ENCODE results near the gene GPR55.

The GPR55 gene

GRCh38 chr2:230879271-230879882 is 45.7 kb downstream of the GPR55 start:
- Histone ChIP-seq H3K27me3 (ENCODE audit: control insufficient read depth, insufficient read depth, low read length) (no peaks in the 10 kb centered on the region), H3K36me3 (ENCODE audit: control insufficient read depth, insufficient read depth, low read length) (peaks cover 45% of the 10 kb centered on the region), H3K4me3 (ENCODE audit: low read length) (no peak overlapping the region), H3K27ac (ENCODE audit: low read length) (no peak overlapping the region), H3K9me3 (ENCODE audit: control insufficient read depth, insufficient read depth, low read length) (no peaks in the 10 kb centered on the region), H3K4me1 (ENCODE audit: control insufficient read depth, insufficient read depth, low read length) (peaks cover 1% of the 10 kb centered on the region; the same call in 1 of the 2 replicates)
- no CpG with 5 or more reads among the region's 11 CpGs for WGBS (ENCODE audit: insufficient coverage, insufficient read length)
- DNase-seq (ENCODE audit: low read depth, low spot score), result no peak

DNA sequence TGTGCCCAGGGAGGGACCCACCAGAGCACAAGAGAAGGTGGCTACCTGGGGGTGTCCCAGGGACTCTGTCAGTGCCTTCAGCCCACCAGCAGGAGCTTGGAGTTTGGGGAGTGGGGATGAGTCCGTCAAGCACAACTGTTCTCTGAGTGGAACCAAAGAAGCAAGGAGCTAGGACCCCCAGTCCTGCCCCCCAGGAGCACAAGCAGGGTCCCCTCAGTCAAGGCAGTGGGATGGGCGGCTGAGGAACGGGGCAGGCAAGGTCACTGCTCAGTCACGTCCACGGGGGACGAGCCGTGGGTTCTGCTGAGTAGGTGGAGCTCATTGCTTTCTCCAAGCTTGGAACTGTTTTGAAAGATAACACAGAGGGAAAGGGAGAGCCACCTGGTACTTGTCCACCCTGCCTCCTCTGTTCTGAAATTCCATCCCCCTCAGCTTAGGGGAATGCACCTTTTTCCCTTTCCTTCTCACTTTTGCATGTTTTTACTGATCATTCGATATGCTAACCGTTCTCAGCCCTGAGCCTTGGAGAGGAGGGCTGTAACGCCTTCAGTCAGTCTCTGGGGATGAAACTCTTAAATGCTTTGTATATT is 46.3 kb downstream of the GPR55 start:
- H3K9me3 ChIP-seq (ENCODE audit: control insufficient read depth, insufficient read depth, low read length), result no peaks in the 10 kb centered on the region
- H3K27ac ChIP-seq (ENCODE audit: low read length), result no peak overlapping the region
- peaks cover 52% of the 10 kb centered on the region for H3K36me3 ChIP-seq (ENCODE audit: control insufficient read depth, insufficient read depth, low read length)
- WGBS (ENCODE audit: insufficient coverage, insufficient read length), result no CpG with 5 or more reads among the region's 10 CpGs
- no peak for DNase-seq (ENCODE audit: low read depth, low spot score)
- peaks cover 1% of the 10 kb centered on the region; the same call in 1 of the 2 replicates for H3K4me1 ChIP-seq (ENCODE audit: control insufficient read depth, insufficient read depth, low read length)
- no peaks in the 10 kb centered on the region for H3K27me3 ChIP-seq (ENCODE audit: control insufficient read depth, insufficient read depth, low read length)
- H3K4me3 ChIP-seq (ENCODE audit: low read length), result no peak overlapping the region

DNA sequence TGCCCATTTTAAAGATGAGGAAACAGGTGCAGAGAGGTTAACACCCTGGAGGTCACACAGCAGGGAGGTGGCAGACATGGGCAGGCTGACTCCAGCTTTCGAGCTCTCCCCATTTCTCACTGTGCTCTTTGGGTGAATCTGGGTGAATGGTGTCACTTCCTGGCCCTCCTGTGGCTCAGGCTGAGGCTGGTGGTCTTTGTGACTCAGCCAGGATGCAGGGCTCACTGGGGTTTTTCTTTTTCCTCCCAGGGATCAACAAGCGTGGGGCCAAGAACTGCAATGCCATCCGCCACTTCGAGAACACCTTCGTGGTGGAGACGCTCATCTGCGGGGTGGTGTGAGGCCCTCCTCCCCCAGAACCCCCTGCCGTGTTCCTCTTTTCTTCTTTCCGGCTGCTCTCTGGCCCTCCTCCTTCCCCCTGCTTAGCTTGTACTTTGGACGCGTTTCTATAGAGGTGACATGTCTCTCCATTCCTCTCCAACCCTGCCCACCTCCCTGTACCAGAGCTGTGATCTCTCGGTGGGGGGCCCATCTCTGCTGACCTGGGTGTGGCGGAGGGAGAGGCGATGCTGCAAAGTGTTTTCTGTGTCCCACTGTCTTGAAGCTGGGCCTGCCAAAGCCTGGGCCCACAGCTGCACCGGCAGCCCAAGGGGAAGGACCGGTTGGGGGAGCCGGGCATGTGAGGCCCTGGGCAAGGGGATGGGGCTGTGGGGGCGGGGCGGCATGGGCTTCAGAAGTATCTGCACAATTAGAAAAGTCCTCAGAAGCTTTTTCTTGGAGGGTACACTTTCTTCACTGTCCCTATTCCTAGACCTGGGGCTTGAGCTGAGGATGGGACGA is 47.1 kb downstream of the GPR55 start:
- DNase-seq (ENCODE audit: low read depth, low spot score), result no peak
- no peaks in the 10 kb centered on the region for H3K27me3 ChIP-seq (ENCODE audit: control insufficient read depth, insufficient read depth, low read length)
- peaks cover 1% of the 10 kb centered on the region; the same call in 1 of the 2 replicates for H3K4me1 ChIP-seq (ENCODE audit: control insufficient read depth, insufficient read depth, low read length)
- H3K9me3 ChIP-seq (ENCODE audit: control insufficient read depth, insufficient read depth, low read length), result no peaks in the 10 kb centered on the region
- no CpG with 5 or more reads among the region's 20 CpGs for WGBS (ENCODE audit: insufficient coverage, insufficient read length)
- no peak overlapping the region for H3K27ac ChIP-seq (ENCODE audit: low read length)
- peaks cover 53% of the 10 kb centered on the region for H3K36me3 ChIP-seq (ENCODE audit: control insufficient read depth, insufficient read depth, low read length)
- H3K4me3 ChIP-seq (ENCODE audit: low read length), result no peak overlapping the region

- no CpG with 5 or more reads among the region's 27 CpGs for WGBS (ENCODE audit: insufficient coverage, insufficient read length)
- Histone ChIP-seq H3K36me3 (ENCODE audit: control insufficient read depth, insufficient read depth, low read length) (peaks cover 53% of the 10 kb centered on the region), H3K27ac (ENCODE audit: low read length) (no peak overlapping the region), H3K4me1 (ENCODE audit: control insufficient read depth, insufficient read depth, low read length) (peaks cover 1% of the 10 kb centered on the region; the same call in 1 of the 2 replicates), H3K27me3 (ENCODE audit: control insufficient read depth, insufficient read depth, low read length) (no peaks in the 10 kb centered on the region), H3K4me3 (ENCODE audit: low read length) (no peak overlapping the region), H3K9me3 (ENCODE audit: control insufficient read depth, insufficient read depth, low read length) (no peaks in the 10 kb centered on the region)
- DNase-seq (ENCODE audit: low read depth, low spot score), result no peak
Observed at GRCh38 chr2:230877116-230877758, 47.8 kb downstream of the GPR55 start.

DNA sequence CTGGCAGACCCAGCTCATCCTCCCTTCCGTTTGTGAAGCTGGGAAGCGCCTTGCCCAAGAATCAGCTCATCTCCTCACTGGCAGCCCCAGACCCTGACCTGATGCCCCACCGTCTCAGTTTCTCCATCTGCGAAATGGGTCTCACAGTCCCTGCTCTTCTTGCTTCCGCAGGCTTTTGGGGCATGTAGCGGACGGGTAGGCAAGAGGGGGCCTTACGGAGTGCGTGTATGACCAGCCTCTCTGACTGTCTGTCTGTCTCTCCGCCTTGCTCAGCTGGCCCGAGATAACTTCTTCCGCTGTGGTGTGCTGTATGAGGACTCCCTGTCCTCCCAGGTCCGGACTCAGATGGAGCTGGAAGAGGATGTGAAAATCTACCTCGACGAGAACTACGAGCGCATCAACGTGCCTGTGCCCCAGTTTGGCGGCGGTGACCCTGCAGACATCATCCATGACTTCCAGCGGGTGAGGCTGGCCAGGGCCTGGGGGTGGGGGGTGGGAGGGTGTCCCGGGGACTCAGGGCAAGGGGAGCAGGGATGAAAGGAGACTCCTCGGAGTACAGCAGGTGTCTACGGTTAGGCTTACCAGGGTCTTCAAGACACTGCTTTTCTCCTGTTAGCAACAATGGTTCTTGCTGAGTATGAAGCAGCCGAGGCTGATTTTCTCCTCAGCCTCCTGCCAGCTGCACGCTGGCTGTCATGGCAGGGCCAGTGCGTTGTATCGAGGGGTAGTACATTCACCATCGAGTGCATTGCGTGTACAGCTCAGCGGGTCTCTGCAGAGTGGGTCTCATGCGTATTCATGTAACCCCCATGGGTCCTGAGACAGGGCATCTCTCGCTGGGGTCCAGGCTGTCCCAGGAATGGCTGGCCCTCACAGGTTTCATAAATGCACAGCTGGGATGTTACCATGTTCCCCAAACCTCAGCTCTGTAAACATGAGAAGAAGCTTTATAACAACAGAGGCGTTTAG is 49.4 kb downstream of the GPR55 start:
- Histone ChIP-seq H3K36me3 (ENCODE audit: control insufficient read depth, insufficient read depth, low read length) (peaks cover 53% of the 10 kb centered on the region), H3K27ac (ENCODE audit: low read length) (no peak overlapping the region), H3K4me1 (ENCODE audit: control insufficient read depth, insufficient read depth, low read length) (peaks cover 6% of the 10 kb centered on the region), H3K9me3 (ENCODE audit: control insufficient read depth, insufficient read depth, low read length) (no peaks in the 10 kb centered on the region), H3K27me3 (ENCODE audit: control insufficient read depth, insufficient read depth, low read length) (no peaks in the 10 kb centered on the region), H3K4me3 (ENCODE audit: low read length) (no peak overlapping the region)
- WGBS (ENCODE audit: insufficient coverage, insufficient read length), result no CpG with 5 or more reads among the region's 34 CpGs
- DNase-seq (ENCODE audit: low read depth, low spot score), result no peak

DNA sequence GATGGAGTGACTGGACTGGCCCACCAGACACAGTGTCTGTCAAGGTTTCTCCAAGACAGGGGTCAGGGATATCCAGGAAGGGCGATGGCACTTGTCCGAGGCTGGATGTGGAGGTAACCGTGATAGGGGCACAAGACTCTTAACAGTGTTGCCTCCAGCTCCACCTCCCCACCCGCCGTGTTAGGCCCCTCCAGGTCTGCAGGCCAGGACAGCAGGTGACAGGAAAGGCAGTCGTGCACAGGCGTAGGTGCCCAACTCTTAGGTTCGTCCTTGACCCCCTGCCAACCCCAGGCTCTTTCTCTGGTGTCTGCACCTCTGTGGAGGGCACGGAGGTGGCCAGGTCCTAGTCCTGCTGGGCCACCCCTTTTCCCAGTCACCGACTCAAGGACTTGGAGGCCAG is 50.2 kb downstream of the GPR55 start:
- Histone ChIP-seq H3K4me1 (ENCODE audit: control insufficient read depth, insufficient read depth, low read length) (peaks cover 13% of the 10 kb centered on the region), H3K27ac (ENCODE audit: low read length) (no peak overlapping the region)
- WGBS (ENCODE audit: insufficient coverage, insufficient read length), result no CpG with 5 or more reads among the region's 10 CpGs

DNA sequence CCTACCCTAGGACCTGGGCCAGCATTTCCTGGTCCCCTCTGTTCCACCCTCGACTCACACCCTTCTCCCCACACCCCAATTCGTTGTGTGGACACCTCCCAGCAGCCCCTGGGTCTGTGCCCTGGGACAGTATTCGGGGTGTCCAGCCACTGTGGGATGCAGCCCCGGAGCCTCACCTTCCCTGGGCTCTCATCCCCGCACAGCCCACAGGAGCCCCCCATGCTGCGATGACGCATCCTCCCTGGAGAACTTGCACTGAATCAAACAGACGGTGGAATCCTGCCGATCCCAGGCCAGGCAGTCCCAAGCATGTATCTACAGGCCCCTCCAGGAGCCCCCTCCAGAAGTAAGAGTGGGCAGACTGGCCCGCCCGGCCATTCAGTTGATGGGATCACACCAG is 50.6 kb downstream of the GPR55 start:
- DNase-seq (ENCODE audit: low read depth, low spot score), result no peak
- Histone ChIP-seq H3K4me1 (ENCODE audit: control insufficient read depth, insufficient read depth, low read length) (peaks cover 14% of the 10 kb centered on the region), H3K36me3 (ENCODE audit: control insufficient read depth, insufficient read depth, low read length) (peaks cover 53% of the 10 kb centered on the region), H3K27me3 (ENCODE audit: control insufficient read depth, insufficient read depth, low read length) (no peaks in the 10 kb centered on the region), H3K9me3 (ENCODE audit: control insufficient read depth, insufficient read depth, low read length) (no peaks in the 10 kb centered on the region), H3K27ac (ENCODE audit: low read length) (no peak overlapping the region), H3K4me3 (ENCODE audit: low read length) (no peak overlapping the region)
- no CpG with 5 or more reads among the region's 11 CpGs for WGBS (ENCODE audit: insufficient coverage, insufficient read length)

More for the DNA sequence above, 50.2 kb downstream of the GPR55 start:
- DNase-seq (ENCODE audit: low read depth, low spot score), result no peak
- Histone ChIP-seq H3K9me3 (ENCODE audit: control insufficient read depth, insufficient read depth, low read length) (no peaks in the 10 kb centered on the region), H3K36me3 (ENCODE audit: control insufficient read depth, insufficient read depth, low read length) (peaks cover 53% of the 10 kb centered on the region), H3K4me3 (ENCODE audit: low read length) (no peak overlapping the region), H3K27me3 (ENCODE audit: control insufficient read depth, insufficient read depth, low read length) (no peaks in the 10 kb centered on the region)

DNA sequence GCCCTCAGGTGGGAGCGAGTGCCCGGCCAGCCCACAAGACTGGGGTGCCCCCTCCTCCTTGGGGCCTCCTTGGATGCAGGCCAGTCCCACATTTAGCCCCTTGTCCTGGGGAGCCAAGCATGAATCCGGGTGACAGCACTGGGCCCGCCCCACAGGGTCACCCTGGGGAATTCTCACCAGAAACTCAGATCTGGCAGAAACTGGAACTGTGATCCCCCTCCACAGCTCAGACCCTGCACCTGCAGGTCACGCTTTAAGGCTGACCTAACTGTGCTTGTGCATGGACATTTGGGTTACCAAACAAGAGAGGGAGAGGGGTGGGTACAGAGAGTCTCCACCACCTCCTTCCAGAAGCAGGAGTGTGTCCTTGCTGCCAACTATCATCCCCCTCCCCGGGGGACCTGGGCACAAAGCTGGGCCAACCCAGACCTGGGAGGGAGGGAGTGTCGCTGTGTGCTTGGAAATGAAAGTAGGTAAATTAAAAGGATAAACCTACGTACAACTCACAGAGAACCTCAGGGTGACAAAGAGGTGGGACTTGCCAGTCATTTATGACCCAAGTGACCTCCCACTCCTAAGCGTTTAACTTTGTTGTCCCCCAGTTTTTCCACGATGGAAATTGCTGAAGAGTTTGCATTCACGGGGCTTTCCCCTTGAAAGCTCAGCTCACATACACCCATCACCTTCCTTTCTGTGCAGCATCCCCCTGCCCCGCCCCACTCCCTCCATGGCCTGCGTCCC is 51.2 kb downstream of the GPR55 start:
- Histone ChIP-seq H3K27me3 (ENCODE audit: control insufficient read depth, insufficient read depth, low read length) (no peaks in the 10 kb centered on the region), H3K4me1 (ENCODE audit: control insufficient read depth, insufficient read depth, low read length) (peaks cover 18% of the 10 kb centered on the region), H3K36me3 (ENCODE audit: control insufficient read depth, insufficient read depth, low read length) (peaks cover 47% of the 10 kb centered on the region), H3K4me3 (ENCODE audit: low read length) (no peak overlapping the region), H3K27ac (ENCODE audit: low read length) (no peak overlapping the region), H3K9me3 (ENCODE audit: control insufficient read depth, insufficient read depth, low read length) (no peaks in the 10 kb centered on the region)
- WGBS (ENCODE audit: insufficient coverage, insufficient read length), result no CpG with 5 or more reads among the region's 13 CpGs
- no peak for DNase-seq (ENCODE audit: low read depth, low spot score)

DNA sequence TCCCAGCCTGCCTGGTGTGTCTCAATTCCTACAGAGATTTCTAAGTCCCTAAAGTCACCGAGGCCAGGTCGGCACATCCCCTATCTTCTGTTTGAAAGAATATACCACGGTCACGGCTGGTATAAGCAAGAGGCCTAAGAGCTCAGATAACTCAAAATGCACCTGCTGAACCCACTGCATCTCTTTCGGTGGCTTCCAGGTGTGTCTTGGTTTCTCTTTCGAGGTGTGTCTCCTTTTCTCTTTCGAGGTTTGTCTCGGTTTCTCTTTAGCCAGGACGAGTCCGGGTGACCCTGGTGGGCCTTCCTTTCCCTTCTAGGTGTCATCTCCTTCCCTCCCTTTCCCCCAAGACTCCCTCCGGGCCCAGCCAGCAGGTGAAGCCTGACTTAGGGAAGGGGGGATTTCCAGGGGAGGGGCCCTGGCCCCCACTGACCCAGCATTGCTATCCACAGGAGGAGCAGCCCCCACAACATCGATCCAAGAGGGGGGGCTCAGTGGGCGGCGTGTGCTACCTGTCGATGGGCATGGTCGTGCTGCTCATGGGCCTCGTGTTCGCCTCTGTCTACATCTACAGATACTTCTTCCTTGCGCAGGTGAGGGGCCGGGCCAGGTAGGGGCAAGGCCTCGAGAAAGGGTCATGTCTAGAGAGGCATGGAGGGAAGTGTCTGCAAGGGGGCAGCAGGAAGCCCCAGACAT is 51.9 kb downstream of the GPR55 start:
- no peak overlapping the region for H3K27ac ChIP-seq (ENCODE audit: low read length)
- WGBS (ENCODE audit: insufficient coverage, insufficient read length), result no CpG with 5 or more reads among the region's 21 CpGs
- no peak overlapping the region for H3K4me3 ChIP-seq (ENCODE audit: low read length)
- peaks cover 40% of the 10 kb centered on the region for H3K36me3 ChIP-seq (ENCODE audit: control insufficient read depth, insufficient read depth, low read length)
- H3K27me3 ChIP-seq (ENCODE audit: control insufficient read depth, insufficient read depth, low read length), result no peaks in the 10 kb centered on the region
- H3K9me3 ChIP-seq (ENCODE audit: control insufficient read depth, insufficient read depth, low read length), result no peaks in the 10 kb centered on the region
- peaks cover 22% of the 10 kb centered on the region for H3K4me1 ChIP-seq (ENCODE audit: control insufficient read depth, insufficient read depth, low read length)
- DNase-seq (ENCODE audit: low read depth, low spot score), result no peak

All from iPS DF 6.9 (cell line).